Choroid plexus epithelial cell (primary cell): ENCODE results near the gene MARCHF9.

Source experiments
- DNase-seq: peaks from one replicate; pipeline ENCODE4 v3.0.0-alpha.2; 2010; ENCODE audit warnings: low read depth
- H3K4me3 ChIP-seq: 2 replicates; pipeline ENCODE4 v1.5.1; 2011; ENCODE audit warnings: low read depth, mild to moderate bottlenecking, control low read depth, low read length, moderate library complexity
- TF ChIP-seq, protein P1 (sequence below): conservative IDR thresholded peaks from 2 replicates; pipeline ENCODE4 v1.5.1; 2011; ENCODE audit warnings: low read depth, mild to moderate bottlenecking, control low read depth, inconsistent platforms, low read length, moderate library complexity

The MARCHF9 gene

DNA sequence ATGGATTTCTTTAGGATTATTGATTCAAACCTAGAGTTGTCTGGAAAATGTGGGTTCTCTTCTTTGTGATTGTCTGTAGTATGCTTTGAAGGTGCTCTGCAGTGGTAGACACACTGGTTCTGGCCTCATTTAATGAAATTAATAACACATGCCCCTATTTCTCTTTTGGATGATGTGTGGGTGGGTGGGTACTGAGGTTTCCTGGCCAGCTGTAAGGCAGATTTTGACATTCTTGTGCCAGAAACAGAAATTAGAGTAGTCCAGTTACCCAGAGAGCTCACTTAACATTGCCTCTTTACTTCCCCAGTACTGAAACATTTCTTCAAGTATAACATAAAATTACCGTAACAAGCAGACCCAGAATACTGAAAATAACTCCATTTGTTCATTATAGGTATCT is 42.1 kb downstream of the MARCHF9 start:
- DNase-seq: no peak
- TF ChIP-seq, protein P1, sequence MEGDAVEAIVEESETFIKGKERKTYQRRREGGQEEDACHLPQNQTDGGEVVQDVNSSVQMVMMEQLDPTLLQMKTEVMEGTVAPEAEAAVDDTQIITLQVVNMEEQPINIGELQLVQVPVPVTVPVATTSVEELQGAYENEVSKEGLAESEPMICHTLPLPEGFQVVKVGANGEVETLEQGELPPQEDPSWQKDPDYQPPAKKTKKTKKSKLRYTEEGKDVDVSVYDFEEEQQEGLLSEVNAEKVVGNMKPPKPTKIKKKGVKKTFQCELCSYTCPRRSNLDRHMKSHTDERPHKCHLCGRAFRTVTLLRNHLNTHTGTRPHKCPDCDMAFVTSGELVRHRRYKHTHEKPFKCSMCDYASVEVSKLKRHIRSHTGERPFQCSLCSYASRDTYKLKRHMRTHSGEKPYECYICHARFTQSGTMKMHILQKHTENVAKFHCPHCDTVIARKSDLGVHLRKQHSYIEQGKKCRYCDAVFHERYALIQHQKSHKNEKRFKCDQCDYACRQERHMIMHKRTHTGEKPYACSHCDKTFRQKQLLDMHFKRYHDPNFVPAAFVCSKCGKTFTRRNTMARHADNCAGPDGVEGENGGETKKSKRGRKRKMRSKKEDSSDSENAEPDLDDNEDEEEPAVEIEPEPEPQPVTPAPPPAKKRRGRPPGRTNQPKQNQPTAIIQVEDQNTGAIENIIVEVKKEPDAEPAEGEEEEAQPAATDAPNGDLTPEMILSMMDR: no peak
- no peak overlapping the region for H3K4me3 ChIP-seq

- TF ChIP-seq, protein P1: no peak
- no peak for DNase-seq
Measured at GRCh38 chr12:57797933-57798332, 43.0 kb downstream of the MARCHF9 start.

GRCh38 chr12:57800965-57801364 is 46.1 kb downstream of the MARCHF9 start:
- DNase-seq: no peak
- TF ChIP-seq, protein P1: no peak
- no peak overlapping the region for H3K4me3 ChIP-seq

More at GRCh38 chr12:57797933-57798332, 43.0 kb downstream of the MARCHF9 start:
- H3K4me3 ChIP-seq: no peak overlapping the region

- no peak for DNase-seq
- TF ChIP-seq, protein P1: no peak
- H3K4me3 ChIP-seq: no peak overlapping the region
Measured at GRCh38 chr12:57802607-57803006, 47.7 kb downstream of the MARCHF9 start.

- peak; percentile 63 for DNase-seq
- no peak overlapping the region for H3K4me3 ChIP-seq
- TF ChIP-seq, protein P1: peak; percentile 91
Measured at GRCh38 chr12:57803319-57803893, 48.5 kb downstream of the MARCHF9 start.

DNA sequence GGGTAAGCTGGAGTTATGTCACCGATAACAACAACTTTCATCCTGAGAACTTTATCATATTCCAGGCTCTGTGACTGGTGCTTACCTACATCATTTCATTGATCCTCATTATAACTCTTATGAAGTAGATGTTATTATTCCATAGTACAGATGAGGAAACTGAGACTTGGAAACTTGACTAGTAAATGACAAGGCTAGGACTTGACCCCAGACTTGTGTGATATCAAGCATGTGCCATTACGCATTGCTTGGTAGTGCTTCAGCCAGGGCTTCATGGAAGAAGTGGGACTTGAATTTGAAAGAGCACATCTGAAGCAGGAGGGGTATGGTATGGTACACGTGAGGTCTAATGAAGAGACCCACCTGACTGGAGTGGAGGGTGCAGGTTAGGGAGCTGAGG is 51.8 kb downstream of the MARCHF9 start:
- no peak overlapping the region for H3K4me3 ChIP-seq
- TF ChIP-seq, protein P1: no peak
- DNase-seq: no peak

- TF ChIP-seq, protein P1: no peak
- DNase-seq: no peak
- H3K4me3 ChIP-seq: no peak overlapping the region
Measured at GRCh38 chr12:57807285-57807684, 52.4 kb downstream of the MARCHF9 start.
